ENCODE results near the gene EPG5.

The EPG5 gene

DNA sequence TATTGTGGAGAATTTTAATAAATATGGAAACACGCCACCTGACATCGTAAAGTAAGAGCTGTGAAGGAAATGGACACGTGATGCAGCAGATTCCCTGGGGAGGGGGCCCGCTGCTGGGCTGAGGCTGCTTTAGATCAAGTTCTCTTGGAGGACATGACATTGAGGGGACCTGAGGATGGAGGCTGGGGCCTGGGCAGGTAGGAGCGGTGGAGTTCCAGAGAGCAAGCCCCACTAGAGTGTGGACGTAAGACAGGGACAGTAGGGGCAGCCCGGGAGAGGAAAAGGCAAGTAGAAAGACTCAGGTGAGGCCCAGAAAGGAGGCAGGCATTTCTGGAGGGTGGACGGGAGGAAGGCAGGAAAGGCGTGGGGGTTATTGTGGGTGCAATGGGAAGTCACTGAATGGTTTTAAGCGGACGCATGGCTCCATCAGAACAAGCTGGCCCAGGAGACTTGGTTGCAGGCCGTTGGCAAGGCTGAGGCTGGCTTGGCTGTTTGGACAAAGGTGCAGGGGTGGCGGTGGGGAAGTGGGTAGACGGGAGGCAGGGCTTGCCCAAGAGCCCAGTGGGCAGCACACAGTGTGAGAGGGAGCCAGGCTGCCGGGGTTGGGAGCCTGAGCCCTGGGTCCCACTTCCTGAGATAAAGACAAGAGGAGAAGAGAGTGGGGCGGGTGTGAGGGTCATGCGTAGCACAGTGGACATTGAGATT is 125.9 kb downstream of the EPG5 start:
- Histone ChIP-seq H2BK12ac (ENCODE audit: low read length) (no peak overlapping the region), H4K91ac (ENCODE audit: low read depth, low read length, poor library complexity) (no peak overlapping the region), H3K79me1 (ENCODE audit: low read depth, low read length) (no peaks in the 10 kb centered on the region), H3K18ac (ENCODE audit: low read length) (no peak overlapping the region), H4K8ac (ENCODE audit: low read depth, low read length) (no peak overlapping the region), H2BK15ac (ENCODE audit: low read length) (no peak overlapping the region), H3K36me3 (replicated peaks in 1 of 2; ENCODE audit: control insufficient read depth in 2 of 2, insufficient read depth in 2 of 2, low read length in 2 of 2) (no peaks in the 10 kb centered on the region), H2BK5ac (ENCODE audit: low read length) (no peak overlapping the region), H2AK5ac (ENCODE audit: low read depth, low read length) (no peak overlapping the region), H3K9me3 (replicated peaks in 1 of 2; ENCODE audit: control insufficient read depth in 2 of 2, insufficient read depth in 1 of 2, low read depth in 1 of 2, low read length in 2 of 2) (peaks cover 0 to 5% of the 10 kb centered on the region in 2 donors), H3K4me2 (ENCODE audit: insufficient read depth, low read length, poor library complexity, severe bottlenecking) (no peak overlapping the region), H3K27ac (replicated peaks; ENCODE audit: low read length) (no peak overlapping the region), H3K27me3 (ENCODE audit: control insufficient read depth in 3 of 3, insufficient read depth in 3 of 3, low read depth in 1 of 3, low read length in 3 of 3) (peaks cover 4 to 32% (median 25%) of the 10 kb centered on the region in 3 experiments), H3K23ac (ENCODE audit: low read depth, low read length, poor library complexity) (no peak overlapping the region), H3K4me3 (ENCODE audit: low read length in 2 of 2) (no peak overlapping the region), H3K4ac (ENCODE audit: low read length) (no peak overlapping the region), H3K14ac (ENCODE audit: low read length) (no peak overlapping the region), H2BK120ac (ENCODE audit: low read depth, low read length) (no peak overlapping the region), H3K4me1 (ENCODE audit: control insufficient read depth in 2 of 2, insufficient read depth in 1 of 2, low read depth in 1 of 2, low read length in 2 of 2) (peaks cover 0 to 5% of the 10 kb centered on the region in 2 donors), H3K9ac (ENCODE audit: low read depth, low read length, poor library complexity) (no peak overlapping the region), H2AFZ (ENCODE audit: low read length) (no peak overlapping the region)
- no CpG with 5 or more reads among the region's 17 CpGs for WGBS, 2 donors (ENCODE audit: extremely low coverage in 2 of 2, insufficient read length in 2 of 2, insufficient replicate concordance in 1 of 2)
- DNase-seq (ENCODE audit: low spot score), result no peak

DNA sequence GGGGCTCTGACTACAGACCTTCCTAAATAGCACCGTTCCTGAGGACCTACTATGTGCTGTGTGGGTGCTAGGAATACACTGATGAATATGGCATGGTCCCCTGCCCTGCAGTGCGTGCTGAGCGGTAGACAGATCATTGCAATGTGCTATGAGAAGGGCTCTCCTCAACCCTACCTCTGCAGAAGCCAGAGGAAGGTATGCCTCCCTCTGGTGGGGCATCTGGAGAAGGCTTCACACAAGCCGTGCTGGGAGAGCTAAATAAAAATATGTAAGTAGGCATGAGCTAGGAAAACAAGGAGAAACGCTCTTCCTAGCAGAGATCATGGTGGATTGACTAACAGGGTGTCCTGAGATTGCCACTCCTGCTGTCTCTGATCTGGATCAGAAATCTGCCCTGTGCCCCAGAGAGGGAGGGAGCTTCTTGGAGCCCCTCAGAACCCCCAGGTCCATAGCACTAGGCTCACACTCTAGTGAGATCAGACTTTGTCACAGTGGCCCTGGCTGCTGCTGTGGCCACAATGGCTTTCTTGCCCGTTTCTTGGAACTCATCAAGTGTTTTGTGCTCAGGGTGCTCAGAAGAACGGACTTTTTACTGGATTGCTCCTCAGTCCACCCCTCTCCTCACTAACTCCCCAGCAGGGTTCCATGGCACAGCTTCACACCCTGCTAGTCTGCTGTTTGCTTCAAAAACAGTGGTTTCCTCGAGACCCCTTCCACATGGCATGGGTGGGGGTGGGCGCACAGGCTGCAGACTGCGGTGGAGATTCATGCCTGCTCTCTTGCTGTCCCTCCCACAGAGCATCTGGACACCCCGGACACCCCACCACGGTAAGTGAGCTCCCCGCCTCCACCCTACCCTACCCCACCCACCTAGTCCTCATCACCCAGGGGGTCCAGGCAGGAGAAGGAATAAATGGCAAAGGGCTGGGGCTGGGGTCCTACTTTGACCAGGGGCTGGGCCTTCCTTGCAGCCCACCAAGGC is 127.4 kb downstream of the EPG5 start:
- Histone ChIP-seq H3K4me2 (ENCODE audit: insufficient read depth, low read length, poor library complexity, severe bottlenecking) (no peak overlapping the region), H2BK120ac (ENCODE audit: low read depth, low read length) (no peak overlapping the region), H4K8ac (ENCODE audit: low read depth, low read length) (no peak overlapping the region), H2AFZ (ENCODE audit: low read length) (no peak overlapping the region), H2BK12ac (ENCODE audit: low read length) (no peak overlapping the region), H3K79me1 (ENCODE audit: low read depth, low read length) (no peaks in the 10 kb centered on the region), H3K9ac (ENCODE audit: low read depth, low read length, poor library complexity) (no peak overlapping the region), H2BK15ac (ENCODE audit: low read length) (no peak overlapping the region), H3K18ac (ENCODE audit: low read length) (no peak overlapping the region), H3K14ac (ENCODE audit: low read length) (no peak overlapping the region), H3K4ac (ENCODE audit: low read length) (no peak overlapping the region), H3K27me3 (ENCODE audit: control insufficient read depth in 3 of 3, insufficient read depth in 3 of 3, low read depth in 1 of 3, low read length in 3 of 3) (peaks cover 4 to 40% (median 34%) of the 10 kb centered on the region in 3 experiments), H3K4me3 (ENCODE audit: low read length in 2 of 2) (no peak overlapping the region), H2BK5ac (ENCODE audit: low read length) (no peak overlapping the region), H3K9me3 (replicated peaks in 1 of 2; ENCODE audit: control insufficient read depth in 2 of 2, insufficient read depth in 1 of 2, low read depth in 1 of 2, low read length in 2 of 2) (peaks cover 0 to 5% of the 10 kb centered on the region in 2 donors), H3K23ac (ENCODE audit: low read depth, low read length, poor library complexity) (no peak overlapping the region), H3K4me1 (ENCODE audit: control insufficient read depth in 2 of 2, insufficient read depth in 1 of 2, low read depth in 1 of 2, low read length in 2 of 2) (peaks cover 0 to 6% of the 10 kb centered on the region in 2 donors), H4K91ac (ENCODE audit: low read depth, low read length, poor library complexity) (no peak overlapping the region), H2AK5ac (ENCODE audit: low read depth, low read length) (no peak overlapping the region), H3K27ac (replicated peaks; ENCODE audit: low read length) (no peak overlapping the region), H3K36me3 (replicated peaks in 1 of 2; ENCODE audit: control insufficient read depth in 2 of 2, insufficient read depth in 2 of 2, low read length in 2 of 2) (no peaks in the 10 kb centered on the region)
- no CpG with 5 or more reads among the region's 13 CpGs for WGBS, 2 donors (ENCODE audit: extremely low coverage in 2 of 2, insufficient read length in 2 of 2, insufficient replicate concordance in 1 of 2)
- DNase-seq (ENCODE audit: low spot score), result no peak

DNA sequence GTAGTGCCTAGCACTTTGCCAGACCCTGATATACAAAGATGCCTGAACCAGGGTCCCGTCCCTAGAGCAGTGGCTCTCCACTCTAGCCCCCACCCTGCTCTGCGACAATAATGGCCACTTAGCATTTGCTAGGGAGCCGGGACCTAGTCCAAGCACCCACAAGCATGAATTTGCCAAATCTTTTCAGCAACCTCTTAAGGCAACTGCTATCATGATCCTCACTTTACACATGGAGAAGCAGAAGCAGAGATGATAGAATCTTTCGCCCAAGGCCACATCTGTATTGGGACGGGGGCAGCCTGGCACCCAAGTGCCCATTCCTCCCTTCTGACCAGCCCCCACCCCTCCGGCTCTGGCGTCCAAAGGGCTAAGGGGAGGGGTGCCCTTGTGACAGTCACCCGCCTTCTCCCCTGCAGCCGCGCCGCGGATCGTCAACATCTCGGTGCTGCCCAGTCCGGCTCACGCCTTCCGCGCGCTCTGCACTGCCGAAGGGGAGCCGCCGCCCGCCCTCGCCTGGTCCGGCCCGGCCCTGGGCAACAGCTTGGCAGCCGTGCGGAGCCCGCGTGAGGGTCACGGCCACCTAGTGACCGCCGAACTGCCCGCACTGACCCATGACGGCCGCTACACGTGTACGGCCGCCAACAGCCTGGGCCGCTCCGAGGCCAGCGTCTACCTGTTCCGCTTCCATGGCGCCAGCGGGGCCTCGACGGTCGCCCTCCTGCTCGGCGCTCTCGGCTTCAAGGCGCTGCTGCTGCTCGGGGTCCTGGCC is 128.6 kb downstream of the EPG5 start:
- H4K8ac ChIP-seq (ENCODE audit: low read depth, low read length), result no peak overlapping the region
- H3K36me3 ChIP-seq (replicated peaks in 1 of 2; ENCODE audit: control insufficient read depth in 2 of 2, insufficient read depth in 2 of 2, low read length in 2 of 2), result no peaks in the 10 kb centered on the region
- H3K4ac ChIP-seq (ENCODE audit: low read length), result no peak overlapping the region
- no peak overlapping the region for H2BK12ac ChIP-seq (ENCODE audit: low read length)
- H3K4me3 ChIP-seq (ENCODE audit: low read length in 2 of 2), result no peak overlapping the region
- H2AK5ac ChIP-seq (ENCODE audit: low read depth, low read length), result no peak overlapping the region
- no peak overlapping the region for H4K91ac ChIP-seq (ENCODE audit: low read depth, low read length, poor library complexity)
- no peak for DNase-seq (ENCODE audit: low spot score)
- H3K23ac ChIP-seq (ENCODE audit: low read depth, low read length, poor library complexity), result peak overlapping the region; percentile 31
- H3K27me3 ChIP-seq (ENCODE audit: control insufficient read depth in 3 of 3, insufficient read depth in 3 of 3, low read depth in 1 of 3, low read length in 3 of 3), result peaks cover 4 to 52% (median 34%) of the 10 kb centered on the region in 3 experiments
- no peaks in the 10 kb centered on the region for H3K79me1 ChIP-seq (ENCODE audit: low read depth, low read length)
- no peak overlapping the region for H2BK15ac ChIP-seq (ENCODE audit: low read length)
- no peak overlapping the region for H2BK120ac ChIP-seq (ENCODE audit: low read depth, low read length)
- no peak overlapping the region for H3K9ac ChIP-seq (ENCODE audit: low read depth, low read length, poor library complexity)
- H2AFZ ChIP-seq (ENCODE audit: low read length), result peak overlapping the region; percentile 89
- H3K14ac ChIP-seq (ENCODE audit: low read length), result peak overlapping the region; percentile 72
- no peak overlapping the region for H3K4me2 ChIP-seq (ENCODE audit: insufficient read depth, low read length, poor library complexity, severe bottlenecking)
- no CpG with 5 or more reads among the region's 53 CpGs for WGBS, 2 donors (ENCODE audit: extremely low coverage in 2 of 2, insufficient read length in 2 of 2, insufficient replicate concordance in 1 of 2)
- H3K18ac ChIP-seq (ENCODE audit: low read length), result peak overlapping the region; percentile 42
- peaks cover 0 to 6% of the 10 kb centered on the region in 2 donors for H3K4me1 ChIP-seq (ENCODE audit: control insufficient read depth in 2 of 2, insufficient read depth in 1 of 2, low read depth in 1 of 2, low read length in 2 of 2)
- no peak overlapping the region for H2BK5ac ChIP-seq (ENCODE audit: low read length)
- peaks cover 0 to 5% of the 10 kb centered on the region in 2 donors for H3K9me3 ChIP-seq (replicated peaks in 1 of 2; ENCODE audit: control insufficient read depth in 2 of 2, insufficient read depth in 1 of 2, low read depth in 1 of 2, low read length in 2 of 2)
- no peak overlapping the region for H3K27ac ChIP-seq (replicated peaks; ENCODE audit: low read length)
